Inflammatory macrophage treated with lipopolysaccharide for 4 hours (primary cell): ENCODE measurements around the gene CFAP299.
A peak's percentile ranks its signal among the peaks of the same experiment; 100 is the strongest.
"Not testable (repeated sequence)": the region's sequence is repeated elsewhere in the genome, so short reads cannot be mapped to it uniquely, and the experiment has no call there.

Experiments
- DNase-seq: peaks from one replicate; pipeline ENCODE4 v3.0.0-alpha.2; 2020

Gene CFAP299

GRCh38 chr4:80333121-80333520, 2.4 kb upstream of the CFAP299 start:
- no peak for DNase-seq

- DNase-seq, result no peak
Observed at GRCh38 chr4:80334568-80334967, 962 bp upstream of the CFAP299 start.

DNA sequence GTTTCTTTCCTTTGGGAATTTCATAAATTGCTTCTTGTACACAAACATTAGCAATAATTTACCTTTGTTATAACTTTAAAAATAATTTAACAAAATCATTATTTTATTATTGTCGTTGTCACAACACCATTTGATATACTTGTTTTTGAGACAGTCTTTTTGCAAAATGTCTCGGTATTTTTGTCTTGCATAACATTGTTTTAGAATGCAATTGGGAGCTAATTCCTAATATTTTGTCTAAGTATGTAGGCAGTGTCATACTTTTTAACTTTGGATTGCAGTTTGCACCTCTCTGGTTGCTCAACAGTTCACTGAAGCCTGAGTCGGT, 340 bp upstream of the CFAP299 start:
- no peak for DNase-seq

- no peak for DNase-seq
Observed at GRCh38 chr4:80336582-80336981, 1.1 kb downstream of the CFAP299 start.

DNA sequence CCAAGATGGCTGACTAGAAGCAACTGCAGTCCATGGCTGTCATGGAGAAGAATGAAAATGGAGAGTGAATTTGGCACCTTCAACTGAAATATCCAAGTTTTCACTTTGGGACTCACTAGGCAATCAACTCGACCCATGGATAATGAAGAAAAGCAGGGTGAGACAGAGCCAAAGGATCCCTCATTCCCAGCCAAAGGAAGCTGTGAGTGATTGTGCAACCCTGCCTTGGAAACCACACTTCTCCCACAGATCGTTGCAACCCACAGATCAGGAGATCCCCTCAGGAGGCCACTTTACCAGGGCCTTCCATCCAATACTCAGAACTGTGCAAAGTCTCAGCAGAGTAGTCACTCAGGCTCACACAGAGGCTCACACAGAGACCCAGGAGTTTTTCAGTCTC, 4.5 kb downstream of the CFAP299 start:
- DNase-seq, result no peak

DNA sequence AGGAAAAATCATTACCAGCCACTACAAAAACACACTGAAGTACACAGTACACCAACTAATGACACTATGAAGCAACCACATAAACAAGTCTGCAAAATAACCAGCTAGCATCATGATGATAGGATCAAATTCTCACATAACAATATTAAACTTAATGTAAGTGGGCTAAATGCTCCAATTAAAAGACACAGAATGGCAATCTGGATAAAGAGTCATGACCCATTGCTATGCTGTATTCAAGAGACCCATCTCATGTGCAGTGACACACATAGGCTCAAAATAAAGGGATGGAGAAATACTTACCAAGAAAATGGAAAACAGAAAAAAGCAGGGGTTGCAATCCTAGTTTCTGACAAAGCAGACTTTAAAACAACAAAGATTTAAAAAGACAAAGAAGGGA, 7.2 kb downstream of the CFAP299 start:
- not testable (repeated sequence) for DNase-seq

DNA sequence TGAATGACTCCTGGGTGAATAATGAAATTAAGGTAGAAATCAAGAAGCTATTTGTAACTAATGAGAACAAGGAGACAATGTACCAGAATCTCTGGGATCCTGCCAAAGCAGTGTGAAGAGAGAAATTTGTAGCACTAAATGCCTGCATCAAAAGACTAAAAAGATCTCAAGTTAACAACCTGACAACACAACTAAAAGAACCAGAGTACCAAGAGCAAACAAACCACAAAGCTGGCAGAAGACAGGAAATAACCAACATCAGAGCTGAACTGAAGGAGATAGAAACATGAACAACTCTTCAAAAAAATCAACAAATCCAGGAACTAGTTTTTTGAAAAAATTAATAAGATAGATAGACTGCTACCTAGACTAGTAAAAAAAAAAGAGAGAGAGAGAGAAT, 8.4 kb downstream of the CFAP299 start:
- no peak for DNase-seq

DNA sequence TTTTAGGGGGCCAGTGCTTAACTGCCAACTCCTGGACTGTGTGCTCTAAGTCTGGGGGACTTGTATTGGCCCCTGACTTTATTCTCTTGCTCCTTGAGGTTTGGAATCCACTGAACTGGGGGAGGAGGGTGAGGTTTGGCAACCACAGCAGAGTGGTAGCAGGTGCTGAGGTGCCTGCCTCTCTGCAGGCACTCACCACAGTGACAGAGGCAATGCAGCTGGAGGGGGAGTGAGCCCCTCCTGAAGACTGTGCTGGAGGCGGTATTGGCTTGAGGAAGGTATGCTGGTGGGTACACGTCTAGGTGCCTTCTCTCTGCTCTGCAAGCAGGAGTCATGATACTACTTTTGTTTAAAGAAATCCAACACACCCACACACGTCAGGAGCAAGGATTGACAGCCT, 24.6 kb downstream of the CFAP299 start:
- no peak for DNase-seq

DNA sequence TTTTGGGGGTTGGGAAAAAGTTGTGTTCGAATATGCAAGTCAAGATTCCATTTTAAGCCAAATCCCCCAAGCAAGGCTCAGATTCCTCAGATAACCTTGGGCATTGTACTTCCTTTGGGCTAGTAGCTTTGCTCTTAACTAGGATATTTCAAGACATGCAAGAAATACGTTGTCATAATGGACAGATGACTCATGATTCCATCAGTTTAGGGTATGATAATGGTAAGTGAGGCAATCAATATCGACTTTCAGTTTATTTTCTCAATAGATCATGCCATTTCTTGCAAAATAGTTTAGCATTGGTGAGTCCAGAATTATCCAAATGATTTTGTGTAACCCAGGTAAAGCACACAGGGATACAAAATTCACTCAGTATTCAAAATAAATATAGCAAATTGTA, 25.4 kb downstream of the CFAP299 start:
- DNase-seq, result peak; percentile 2

DNA sequence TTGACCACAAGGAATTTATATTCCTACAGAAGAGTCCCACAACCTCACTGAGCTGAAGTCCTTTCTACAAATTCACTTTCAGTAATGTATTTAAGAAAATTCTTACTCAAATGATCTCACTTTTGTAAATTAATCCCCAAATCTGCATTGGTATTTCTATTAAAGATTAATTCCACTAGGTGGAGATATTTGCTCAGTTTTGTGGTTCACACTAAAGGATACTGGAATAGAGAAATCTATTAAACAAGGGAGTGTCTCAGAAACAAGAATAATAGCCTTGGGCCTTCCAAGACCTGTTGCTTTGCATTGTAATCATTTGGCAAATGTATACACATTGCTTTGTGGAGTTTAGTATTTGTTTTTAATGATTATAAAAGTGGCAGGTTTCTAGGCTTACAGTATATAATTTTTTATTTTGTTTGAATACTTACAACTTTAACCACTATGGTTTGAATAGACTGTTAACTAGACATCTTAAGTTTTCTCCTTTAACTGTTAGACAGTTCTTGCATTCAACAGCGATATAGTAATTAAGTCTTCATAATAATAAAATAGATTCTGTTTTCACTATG, 25.9 kb downstream of the CFAP299 start:
- peak; percentile 18 for DNase-seq

GRCh38 chr4:80362578-80363181, 27.1 kb downstream of the CFAP299 start:
- peak; percentile 29 for DNase-seq

GRCh38 chr4:80365928-80366327, 30.4 kb downstream of the CFAP299 start:
- peak; percentile 21 for DNase-seq

DNA sequence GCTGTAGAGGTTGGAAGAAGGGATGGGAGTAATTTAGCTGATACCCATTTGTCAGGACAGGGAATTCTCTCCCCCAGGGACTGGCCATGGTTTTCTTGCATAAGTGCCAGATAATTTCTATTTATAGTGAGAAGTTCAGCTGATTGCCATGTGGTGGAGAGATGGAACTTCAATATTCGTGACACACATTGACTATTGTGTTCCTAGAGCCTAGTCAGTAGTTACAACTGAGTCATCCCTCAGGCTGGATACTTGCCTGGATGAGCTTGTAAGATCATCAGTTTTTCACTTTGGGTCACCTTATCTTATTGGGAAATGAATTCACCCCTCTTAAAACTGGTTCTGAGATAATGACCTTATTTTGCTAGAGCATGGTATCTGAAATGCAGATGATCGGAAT, 32.2 kb downstream of the CFAP299 start:
- DNase-seq, result no peak

- no peak for DNase-seq
Observed at GRCh38 chr4:80370635-80371034, 35.1 kb downstream of the CFAP299 start.

- DNase-seq, result no peak
Observed at GRCh38 chr4:80371046-80371445, 35.5 kb downstream of the CFAP299 start.

DNA sequence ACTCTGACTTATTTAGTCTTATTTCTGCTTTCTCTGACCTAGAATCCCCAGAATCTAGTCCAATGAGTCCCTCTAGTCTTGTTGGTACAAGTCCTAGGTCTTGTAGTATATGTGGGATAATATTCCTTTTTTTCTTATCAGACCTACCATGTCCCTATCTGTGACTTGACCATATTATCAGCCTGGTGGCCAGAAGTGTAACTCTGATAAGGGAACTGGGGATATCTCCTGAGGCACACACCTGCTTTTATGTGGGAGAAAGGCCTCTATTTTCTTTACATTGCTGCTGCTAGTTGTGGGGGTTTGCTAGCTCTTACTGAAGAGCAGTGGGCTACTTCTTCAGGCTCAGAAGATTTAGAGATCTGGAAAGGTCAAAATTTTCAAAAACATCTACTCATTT, 38.6 kb downstream of the CFAP299 start:
- DNase-seq, result no peak

DNA sequence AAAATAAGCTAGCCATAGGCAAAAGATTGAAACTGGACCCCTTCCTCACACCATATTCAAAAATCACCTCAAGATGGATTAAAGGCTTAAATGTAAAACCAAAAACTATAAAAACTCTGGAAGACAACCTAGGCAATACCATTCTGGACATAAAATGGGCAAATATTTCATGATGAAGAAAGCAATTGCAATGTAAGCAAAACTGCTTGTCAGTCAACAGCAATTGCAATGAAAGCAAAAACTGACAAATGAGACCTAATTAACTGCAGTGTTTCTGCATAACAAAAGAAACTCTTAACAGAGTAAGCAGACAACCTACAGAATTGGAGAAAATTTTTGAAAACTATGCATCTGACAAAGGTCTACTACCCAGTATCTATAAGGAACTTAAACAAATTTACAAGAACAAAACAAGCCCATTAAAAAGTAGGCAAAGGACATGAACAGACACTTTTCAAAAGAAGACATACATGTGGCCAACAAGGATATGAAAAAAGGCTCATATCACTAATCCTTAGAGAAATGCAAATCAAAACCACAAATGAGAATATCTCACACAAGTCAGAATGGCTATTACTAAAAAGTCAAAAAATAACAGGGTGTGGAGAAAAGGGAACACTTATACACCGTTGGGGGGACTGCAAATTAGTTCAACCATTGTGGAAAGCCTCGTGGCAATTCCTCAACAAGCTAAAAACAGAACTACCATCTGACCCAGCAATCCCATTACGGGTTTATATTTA, 46.7 kb downstream of the CFAP299 start:
- DNase-seq, result no peak

GRCh38 chr4:80385397-80386280, 50.1 kb downstream of the CFAP299 start:
- no peak for DNase-seq

- DNase-seq, result no peak
Observed at GRCh38 chr4:80386281-80386886, 50.9 kb downstream of the CFAP299 start.

GRCh38 chr4:80387390-80388283, 52.1 kb downstream of the CFAP299 start:
- no peak for DNase-seq

DNA sequence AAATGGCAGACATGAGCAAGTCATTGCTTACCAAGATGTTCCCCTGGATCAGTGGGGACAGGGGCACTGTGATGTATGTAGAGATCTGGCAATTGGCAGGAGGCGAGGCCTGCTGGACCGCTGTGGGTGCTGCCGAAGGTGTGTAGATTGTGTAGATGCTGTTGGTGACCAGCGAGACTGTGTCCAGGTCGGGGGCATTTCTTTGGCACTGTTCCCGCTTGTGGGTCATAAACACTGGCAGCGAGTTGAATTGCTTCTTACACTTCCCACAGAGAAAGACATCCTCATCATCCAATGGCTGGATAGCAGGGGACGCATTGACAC, 52.7 kb downstream of the CFAP299 start:
- DNase-seq, result no peak

DNA sequence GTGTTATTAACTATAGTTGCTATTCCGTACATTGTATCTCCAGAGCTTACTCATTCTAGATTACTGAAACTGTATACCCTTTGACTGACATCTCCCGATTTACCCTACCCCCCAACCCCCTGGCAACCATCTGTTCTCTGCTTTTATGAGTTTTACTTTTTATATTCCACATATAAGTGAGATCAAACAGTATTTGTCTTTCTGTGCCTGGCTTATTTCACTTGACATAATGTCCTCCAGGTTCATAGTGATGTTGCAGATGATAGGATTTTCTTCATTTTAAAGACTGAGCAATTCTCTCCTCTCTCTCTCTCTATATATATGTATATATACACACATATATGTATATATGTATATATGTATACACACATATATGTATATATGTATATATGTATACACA, 54.6 kb downstream of the CFAP299 start:
- DNase-seq, result no peak
